Measurements from ENCODE around the gene MAN2B2.
A peak's percentile ranks its signal among the peaks of the same experiment; 100 is the strongest.

MAN2B2 gene

DNA sequence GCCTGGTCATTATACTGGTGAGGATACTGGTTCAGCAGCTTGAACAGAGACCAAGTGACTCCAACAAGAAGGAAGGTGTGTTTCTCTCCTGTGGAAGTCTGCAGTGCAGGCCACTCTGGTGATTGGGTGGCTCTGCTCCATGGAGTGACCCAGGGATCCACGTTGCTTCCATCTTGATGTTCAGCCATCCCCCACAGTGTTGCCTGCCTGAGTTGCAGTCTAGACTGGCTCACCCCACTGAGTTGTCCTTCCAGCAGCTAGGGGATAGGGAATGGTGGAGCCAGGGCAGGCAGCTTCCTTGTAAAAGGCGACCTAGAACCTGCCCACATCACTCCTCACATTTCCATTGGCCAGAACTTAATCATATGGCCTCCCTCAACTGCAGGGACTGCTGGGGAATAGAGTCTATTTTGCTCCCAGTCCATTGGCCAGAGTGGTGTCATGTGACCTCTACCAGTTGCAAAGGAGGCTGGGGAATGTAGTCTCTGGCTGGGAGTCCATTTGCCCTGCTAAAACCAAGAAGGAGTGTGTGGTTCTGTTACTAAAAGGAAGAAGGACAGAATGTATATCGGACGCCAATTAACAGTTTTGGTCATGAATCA, 8.0 kb downstream of the MAN2B2 start:
- DNase-seq: peak; percentile 56
- H3K9me3 ChIP-seq (ENCODE audit: severe bottlenecking): peaks cover 4% of the 10 kb centered on the region
- H3K4me3 ChIP-seq (ENCODE audit: low read depth, low read length): no peak overlapping the region
- H3K27me3 ChIP-seq (ENCODE audit: insufficient read depth, low read depth, severe bottlenecking): no peaks in the 10 kb centered on the region
- peaks cover 22% of the 10 kb centered on the region for H3K36me3 ChIP-seq
- TF ChIP-seq, protein P1, sequence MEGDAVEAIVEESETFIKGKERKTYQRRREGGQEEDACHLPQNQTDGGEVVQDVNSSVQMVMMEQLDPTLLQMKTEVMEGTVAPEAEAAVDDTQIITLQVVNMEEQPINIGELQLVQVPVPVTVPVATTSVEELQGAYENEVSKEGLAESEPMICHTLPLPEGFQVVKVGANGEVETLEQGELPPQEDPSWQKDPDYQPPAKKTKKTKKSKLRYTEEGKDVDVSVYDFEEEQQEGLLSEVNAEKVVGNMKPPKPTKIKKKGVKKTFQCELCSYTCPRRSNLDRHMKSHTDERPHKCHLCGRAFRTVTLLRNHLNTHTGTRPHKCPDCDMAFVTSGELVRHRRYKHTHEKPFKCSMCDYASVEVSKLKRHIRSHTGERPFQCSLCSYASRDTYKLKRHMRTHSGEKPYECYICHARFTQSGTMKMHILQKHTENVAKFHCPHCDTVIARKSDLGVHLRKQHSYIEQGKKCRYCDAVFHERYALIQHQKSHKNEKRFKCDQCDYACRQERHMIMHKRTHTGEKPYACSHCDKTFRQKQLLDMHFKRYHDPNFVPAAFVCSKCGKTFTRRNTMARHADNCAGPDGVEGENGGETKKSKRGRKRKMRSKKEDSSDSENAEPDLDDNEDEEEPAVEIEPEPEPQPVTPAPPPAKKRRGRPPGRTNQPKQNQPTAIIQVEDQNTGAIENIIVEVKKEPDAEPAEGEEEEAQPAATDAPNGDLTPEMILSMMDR (IDR thresholded peaks at IDR 0.05; ENCODE audit: low read depth, low read length): no peak
- no peak overlapping the region for H3K27ac ChIP-seq

GRCh38 chr4:6584865-6585264, 9.9 kb downstream of the MAN2B2 start:
- H3K27ac ChIP-seq: no peak overlapping the region
- TF ChIP-seq, protein P1 (IDR thresholded peaks at IDR 0.05; ENCODE audit: low read depth, low read length): no peak
- H3K36me3 ChIP-seq: peaks cover 9% of the 10 kb centered on the region
- no peak for DNase-seq
- H3K4me3 ChIP-seq (ENCODE audit: low read depth, low read length): no peak overlapping the region
- H3K27me3 ChIP-seq (ENCODE audit: insufficient read depth, low read depth, severe bottlenecking): no peaks in the 10 kb centered on the region
- H3K9me3 ChIP-seq (ENCODE audit: severe bottlenecking): peaks cover 4% of the 10 kb centered on the region

GRCh38 chr4:6586715-6587325, 11.8 kb downstream of the MAN2B2 start:
- H3K4me3 ChIP-seq (ENCODE audit: low read depth, low read length): no peak overlapping the region
- DNase-seq: no peak
- no peaks in the 10 kb centered on the region; the same call in 1 of the 2 replicates for H3K36me3 ChIP-seq
- no peaks in the 10 kb centered on the region for H3K27me3 ChIP-seq (ENCODE audit: insufficient read depth, low read depth, severe bottlenecking)
- H3K27ac ChIP-seq: no peak overlapping the region
- TF ChIP-seq, protein P1 (IDR thresholded peaks at IDR 0.05; ENCODE audit: low read depth, low read length): no peak
- H3K9me3 ChIP-seq (ENCODE audit: severe bottlenecking): peaks cover 4% of the 10 kb centered on the region

GRCh38 chr4:6589444-6589843, 14.5 kb downstream of the MAN2B2 start:
- Histone ChIP-seq H3K4me3 (ENCODE audit: low read depth, low read length) (no peak overlapping the region), H3K9me3 (ENCODE audit: severe bottlenecking) (no peaks in the 10 kb centered on the region), H3K27me3 (ENCODE audit: insufficient read depth, low read depth, severe bottlenecking) (no peaks in the 10 kb centered on the region), H3K27ac (no peak overlapping the region), H3K36me3 (no peaks in the 10 kb centered on the region)
- TF ChIP-seq, protein P1 (IDR thresholded peaks at IDR 0.05; ENCODE audit: low read depth, low read length): no peak
- DNase-seq: no peak

GRCh38 chr4:6591313-6591712, 16.3 kb downstream of the MAN2B2 start:
- TF ChIP-seq, protein P1 (IDR thresholded peaks at IDR 0.05; ENCODE audit: low read depth, low read length): no peak
- H3K9me3 ChIP-seq (ENCODE audit: severe bottlenecking): no peaks in the 10 kb centered on the region
- no peak overlapping the region for H3K4me3 ChIP-seq (ENCODE audit: low read depth, low read length)
- no peaks in the 10 kb centered on the region for H3K27me3 ChIP-seq (ENCODE audit: insufficient read depth, low read depth, severe bottlenecking)
- H3K36me3 ChIP-seq: no peaks in the 10 kb centered on the region
- no peak for DNase-seq
- H3K27ac ChIP-seq: no peak overlapping the region

DNA sequence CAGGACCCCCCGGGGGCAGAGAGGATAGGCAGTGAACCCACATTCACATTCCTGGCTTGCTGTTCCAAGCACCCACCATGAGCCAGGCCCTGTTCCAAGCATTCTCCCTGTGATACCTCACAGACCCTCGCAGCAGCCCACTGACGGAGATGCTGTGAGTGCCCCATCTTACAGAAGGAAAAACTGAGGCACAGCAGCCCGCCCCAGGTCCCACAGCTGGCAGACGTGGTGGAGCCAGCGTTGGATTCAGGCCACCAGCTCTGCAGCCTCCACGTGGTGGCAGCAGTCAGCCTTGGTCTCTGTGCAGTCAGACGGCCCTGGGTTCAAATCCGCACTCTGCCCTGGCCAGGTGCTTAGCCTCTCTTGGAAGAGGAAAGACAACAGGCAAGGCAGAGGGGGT, 16.8 kb downstream of the MAN2B2 start:
- Histone ChIP-seq H3K4me3 (ENCODE audit: low read depth, low read length) (no peak overlapping the region), H3K27me3 (ENCODE audit: insufficient read depth, low read depth, severe bottlenecking) (no peaks in the 10 kb centered on the region), H3K9me3 (ENCODE audit: severe bottlenecking) (no peaks in the 10 kb centered on the region), H3K27ac (no peak overlapping the region), H3K36me3 (no peaks in the 10 kb centered on the region)
- no peak for DNase-seq
- TF ChIP-seq, protein P1 (IDR thresholded peaks at IDR 0.05; ENCODE audit: low read depth, low read length): peak; percentile 45; the same call in 1 of the 2 replicates

Data from WERI-Rb-1 (cell line).